GM10248 (cell line): ENCODE data around the gene ARMC7.

Experiments used
- CTCF ChIA-PET: fragments of 300-600 bp; sonication (Branson Sonifier 250); formaldehyde crosslinking; extraction: SDS; loops from one replicate; lab custom pipeline; 2021; ENCODE audit warnings: antibody characterized with exemption; lab: Yijun Ruan, JAX
- POLR2A ChIA-PET: fragments of 350-650 bp; sonication (Branson Sonifier 250); formaldehyde crosslinking; extraction: SDS; loops from one replicate; lab custom pipeline; 2020; ENCODE audit warnings: antibody characterized with exemption; lab: Yijun Ruan, JAX
- DNase-seq: peaks from one replicate; pipeline ENCODE4 v3.0.0; 2012; ENCODE audit errors: extremely low spot score
- CTCF ChIP-seq: IDR thresholded peaks from 2 replicates; pipeline ENCODE4 v1.5.1; 2012; ENCODE audit warnings: mild to moderate bottlenecking, low read depth; ENCODE audit errors: extremely low read depth, missing control alignments, control extremely low read depth

ARMC7 gene

GRCh38 chr17:75063626-75064025 lies 46.1 kb upstream of the ARMC7 start:
- ChIA-PET CTCF (interaction anchor here (0.9 to 5.6 kb wide), 4 partner anchors 10 to 138 kb away, joined by 3 to 30 read pairs (median 4); no protein-coding TSS in a partner anchor), POLR2A (interaction anchor here (1.1 kb wide), 1 partner anchor 16 kb away, joined by 3 read pairs; no protein-coding TSS in a partner anchor)
- no peak for TF ChIP-seq CTCF
- DNase-seq: no peak

GRCh38 chr17:75064040-75064439 lies 45.7 kb upstream of the ARMC7 start:
- POLR2A ChIA-PET: interaction anchor here (1.1 kb wide), 1 partner anchor 16 kb away, joined by 3 read pairs; no protein-coding TSS in a partner anchor
- DNase-seq: no peak
- no peak for TF ChIP-seq CTCF
- CTCF ChIA-PET: interaction anchor here (0.9 to 5.6 kb wide), 4 partner anchors 9 to 137 kb away, joined by 3 to 30 read pairs (median 4); no protein-coding TSS in a partner anchor

- CTCF ChIA-PET: interaction anchor here (1.4 to 5.6 kb wide), 2 partner anchors 50 to 107 kb away, joined by 3 to 30 read pairs; no protein-coding TSS in a partner anchor
- POLR2A ChIA-PET: no interaction called here
- DNase-seq: no peak
- no peak for TF ChIP-seq CTCF
Observed at GRCh38 chr17:75064460-75064859, 45.3 kb upstream of the ARMC7 start.

- ChIA-PET CTCF (interaction anchor here (1.1 to 2.6 kb wide), 2 partner anchors 17 to 23 kb away, joined by 3 to 9 read pairs; partner anchors contain the start of gene SLC16A5), POLR2A (no interaction called here)
- TF ChIP-seq CTCF: no peak
- no peak for DNase-seq
Observed at GRCh38 chr17:75064867-75065561, 44.8 kb upstream of the ARMC7 start.

- peak; percentile 67 for DNase-seq
- POLR2A ChIA-PET: interaction anchor here (0.7 kb wide), 1 partner anchor 181 kb away, joined by 4 read pairs; no protein-coding TSS in a partner anchor
- TF ChIP-seq CTCF: no peak
- CTCF ChIA-PET: interaction anchor here (1.0 to 5.1 kb wide), 5 partner anchors 12 to 136 kb away, joined by 3 to 23 read pairs (median 5); partner anchors contain the start of gene SLC16A5
Observed at GRCh38 chr17:75065562-75066151, 44.1 kb upstream of the ARMC7 start.

- no peak for TF ChIP-seq CTCF
- POLR2A ChIA-PET: no interaction called here
- no peak for DNase-seq
- CTCF ChIA-PET: interaction anchor here (0.7 to 5.1 kb wide), 7 partner anchors 10 to 134 kb away, joined by 3 to 23 read pairs (median 9); partner anchors contain the start of genes NT5C and SLC16A5
Observed at GRCh38 chr17:75067856-75068255, 41.9 kb upstream of the ARMC7 start.
